Amniotic epithelial cell (primary cell): ENCODE data around the gene SLC43A2.
"Not testable (repeated sequence)": the region's sequence is repeated elsewhere in the genome, so short reads cannot be mapped to it uniquely, and the experiment has no call there.

Experiments used
- DNase-seq: peaks from one replicate; pipeline ENCODE4 v3.0.0-alpha.2; 2010; ENCODE audit warnings: low read depth

Gene SLC43A2

GRCh38 chr17:1590029-1590746, 38.4 kb downstream of the SLC43A2 start:
- DNase-seq = peak; percentile 92

DNA sequence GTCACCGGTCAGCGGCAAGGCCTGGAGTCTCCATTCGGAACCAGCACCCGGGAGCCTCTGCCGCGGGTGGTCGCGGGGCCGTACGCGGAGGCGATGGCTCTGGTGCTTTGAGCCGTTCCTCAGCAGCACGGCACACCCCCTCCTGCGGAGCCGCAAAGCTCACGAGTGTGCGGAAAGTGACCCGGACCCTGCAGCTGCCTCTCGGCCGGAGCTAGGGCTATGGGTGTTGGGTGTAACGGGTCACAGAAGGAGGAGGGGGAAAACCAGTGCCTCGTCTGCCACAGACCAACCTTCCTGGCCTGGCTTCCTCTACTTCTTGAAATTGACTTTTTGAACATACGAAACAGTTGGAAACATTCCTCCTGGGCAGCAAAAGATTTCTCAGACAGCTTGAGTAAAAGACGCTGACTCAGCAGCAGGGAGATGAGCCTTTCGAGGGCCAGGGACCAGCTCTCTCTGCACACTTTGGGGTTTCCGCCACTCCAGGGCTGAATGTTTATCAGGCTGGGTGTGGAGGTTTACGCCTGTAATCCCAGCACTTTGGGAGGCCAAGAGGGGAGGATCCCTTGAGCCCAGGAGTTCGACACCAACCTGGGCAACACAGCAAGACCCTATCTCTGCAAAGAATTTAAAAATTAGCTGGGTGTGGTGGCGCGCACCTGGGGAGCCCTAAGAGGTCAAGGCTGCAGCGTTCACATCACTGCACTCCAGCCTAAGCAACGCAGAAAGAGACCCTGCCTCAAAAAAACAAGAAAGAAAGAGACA, 39.6 kb downstream of the SLC43A2 start:
- peak; percentile 82 for DNase-seq

DNA sequence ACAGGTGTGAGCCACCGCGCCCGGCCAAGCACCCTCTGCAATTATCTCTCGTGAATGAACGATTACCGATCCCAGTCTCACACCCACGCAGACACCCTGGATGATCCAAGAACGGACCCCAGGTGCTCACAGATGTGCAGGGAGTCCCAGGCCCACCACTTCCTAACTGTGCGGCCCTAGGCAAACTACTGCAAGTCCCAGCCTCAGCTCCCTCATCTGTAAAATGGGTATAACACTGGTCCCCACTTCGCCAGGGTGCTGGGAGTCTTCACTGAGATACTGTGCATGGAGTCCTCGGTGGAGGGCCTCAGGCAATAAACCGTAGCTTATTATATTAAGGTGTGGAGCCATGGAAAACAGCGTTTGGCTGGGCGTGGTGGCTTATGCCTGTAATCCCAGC, 44.5 kb downstream of the SLC43A2 start:
- DNase-seq = no peak

DNA sequence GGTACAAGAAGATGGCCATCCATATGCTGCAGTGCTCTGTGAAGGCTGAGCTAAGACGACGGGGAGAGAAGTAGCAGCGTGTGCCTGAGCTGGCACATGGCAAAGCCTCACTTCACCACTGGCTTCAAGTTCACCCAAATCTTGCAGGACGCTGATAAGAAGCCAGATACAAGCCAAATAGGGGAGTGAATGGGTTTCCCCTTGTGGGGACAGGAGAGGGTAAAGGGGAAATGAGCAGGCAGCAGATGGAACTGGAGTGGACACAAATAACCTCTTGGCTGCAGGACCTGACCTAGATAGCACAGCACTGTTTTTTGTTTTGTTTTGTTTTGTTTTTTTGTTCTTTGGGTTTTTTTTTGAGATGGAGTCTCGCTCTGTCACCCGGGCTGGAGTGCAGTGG, 45.1 kb downstream of the SLC43A2 start:
- no peak for DNase-seq

- DNase-seq = no peak
Observed at GRCh38 chr17:1582374-1582773, 46.3 kb downstream of the SLC43A2 start.

DNA sequence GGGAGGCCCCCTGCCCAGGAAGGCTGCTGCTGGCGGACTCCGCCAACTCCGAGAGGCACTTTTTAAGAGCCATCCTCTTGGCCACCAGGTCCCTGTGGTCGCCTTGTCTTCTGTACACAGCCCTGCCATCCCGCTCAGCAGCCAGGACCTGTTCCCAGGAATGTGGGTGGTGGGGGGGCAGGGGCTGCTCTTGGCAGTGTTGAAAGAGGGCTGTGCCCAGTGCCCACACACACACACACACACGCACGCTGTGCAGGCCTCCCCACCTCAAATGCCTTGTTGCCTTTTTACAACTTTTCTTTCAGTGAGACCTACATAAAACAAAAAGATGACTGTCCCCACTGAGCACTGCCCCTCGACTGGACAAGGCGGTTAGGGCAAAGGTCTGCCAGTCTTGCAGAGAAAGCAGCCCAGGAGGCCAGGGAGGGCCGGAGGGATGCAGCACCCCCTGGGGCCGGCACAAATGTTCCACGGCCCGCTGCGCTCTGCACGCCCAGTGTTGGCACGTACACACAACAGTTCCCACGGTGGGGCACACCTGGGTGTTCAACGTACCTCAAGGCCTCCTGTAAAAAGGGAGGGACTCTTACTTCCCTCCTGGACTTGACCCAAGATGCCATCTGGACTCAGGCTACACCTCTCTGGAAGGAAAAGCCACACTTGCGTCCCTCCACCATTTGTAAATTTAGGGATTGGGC, 47.5 kb downstream of the SLC43A2 start:
- no peak for DNase-seq

DNA sequence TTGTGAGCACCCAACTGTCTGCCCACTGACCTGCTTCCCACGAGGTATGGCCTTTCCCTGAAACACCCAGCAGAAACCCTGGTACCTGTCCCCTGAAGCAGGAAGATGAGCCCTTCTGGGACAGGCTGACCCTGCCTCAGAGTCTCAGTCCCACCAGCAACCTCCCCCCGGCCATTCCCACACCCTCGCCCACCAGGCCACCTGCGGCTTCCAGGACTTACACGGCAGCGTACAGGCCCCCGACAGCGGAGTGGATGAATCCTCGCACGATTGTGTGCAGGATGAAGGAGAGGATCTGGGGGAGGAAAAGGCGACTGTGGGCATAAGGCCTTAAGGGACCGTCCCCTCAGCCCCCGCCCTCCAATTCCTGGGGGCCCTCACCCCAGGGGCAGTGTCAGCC, 50.6 kb downstream of the SLC43A2 start:
- DNase-seq = no peak

GRCh38 chr17:1577583-1578013, 51.0 kb downstream of the SLC43A2 start:
- no peak for DNase-seq

GRCh38 chr17:1577182-1577581, 51.5 kb downstream of the SLC43A2 start:
- DNase-seq = peak; percentile 96

DNA sequence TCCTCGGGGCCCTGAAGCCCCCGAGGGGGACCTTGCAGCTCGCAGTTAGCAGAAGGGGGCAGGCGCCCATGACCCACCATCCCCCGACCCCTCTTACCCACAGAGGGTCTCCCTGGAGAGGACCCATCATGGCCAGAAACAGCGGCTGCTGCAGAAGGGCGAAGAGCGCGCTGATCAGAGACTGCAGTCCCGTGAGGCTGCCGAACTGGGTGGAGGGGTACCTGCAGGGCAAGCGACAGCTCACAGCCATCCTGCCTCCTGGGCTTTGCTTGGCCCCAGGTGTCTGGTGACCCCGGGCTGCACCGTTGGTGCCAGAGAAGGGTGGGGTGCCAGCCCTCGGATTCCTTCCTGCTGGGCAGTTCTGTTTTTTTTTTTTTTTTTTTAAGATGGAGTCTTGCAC, 52.1 kb downstream of the SLC43A2 start:
- no peak for DNase-seq

DNA sequence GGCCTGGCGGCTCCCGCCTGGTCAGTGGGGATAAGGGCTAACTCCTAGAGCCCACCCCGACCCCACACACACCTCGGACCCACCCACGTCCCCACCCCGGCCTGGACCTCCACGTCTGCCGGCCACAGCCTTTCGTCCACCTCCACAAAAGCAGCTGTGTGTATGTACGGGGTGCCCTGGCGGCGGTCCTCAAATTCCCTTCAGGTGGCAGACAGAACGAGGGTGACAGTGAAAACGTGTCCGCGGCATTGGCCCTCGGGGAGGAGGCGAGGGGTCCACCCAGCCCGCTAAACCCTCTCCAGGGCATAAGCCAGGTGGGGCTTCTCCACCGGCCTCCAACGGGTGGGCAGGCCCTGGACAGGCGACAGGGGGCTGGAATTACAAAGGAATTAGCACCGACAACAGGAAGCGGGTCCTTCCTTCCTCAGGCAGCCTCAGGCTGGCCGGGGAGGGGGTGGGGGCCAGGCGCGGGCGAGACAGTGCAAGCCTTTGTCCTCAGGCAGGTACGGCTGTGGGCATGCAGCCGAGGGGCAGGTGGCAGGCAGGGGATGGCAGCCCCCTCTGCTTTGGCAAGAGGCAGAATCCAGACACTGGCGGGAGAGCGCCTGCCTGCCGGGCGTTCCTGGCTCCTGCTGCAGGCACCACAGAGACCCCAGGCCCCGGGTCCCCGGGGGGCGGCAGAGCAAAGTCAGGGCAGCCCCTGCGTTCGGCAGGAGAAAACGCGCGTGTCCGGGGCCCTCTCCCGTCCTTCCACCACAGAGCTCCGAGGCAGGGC, 53.8 kb downstream of the SLC43A2 start:
- DNase-seq = no peak

- peak; percentile 57 for DNase-seq
Observed at GRCh38 chr17:1573932-1574696, 54.5 kb downstream of the SLC43A2 start.

DNA sequence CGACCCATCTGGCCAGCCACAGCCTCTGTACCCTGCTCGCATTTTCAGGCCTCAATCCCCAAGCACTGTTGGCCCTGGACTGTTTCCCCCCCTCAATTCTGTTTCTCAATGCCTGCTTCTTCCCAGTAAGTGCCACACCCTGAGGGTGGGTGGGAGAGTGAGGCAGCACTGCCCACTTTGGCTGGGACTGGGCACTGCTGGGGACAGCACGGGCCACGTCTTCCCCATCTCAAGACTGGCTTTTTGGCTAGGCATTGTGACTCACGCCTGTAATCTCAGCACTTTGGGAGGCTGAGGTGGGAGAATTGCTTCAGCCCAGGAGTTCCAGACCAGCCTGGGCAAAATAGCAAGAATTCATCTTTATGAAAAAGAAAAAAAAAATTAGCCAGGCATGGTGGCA, 56.0 kb downstream of the SLC43A2 start:
- not testable (repeated sequence) for DNase-seq

DNA sequence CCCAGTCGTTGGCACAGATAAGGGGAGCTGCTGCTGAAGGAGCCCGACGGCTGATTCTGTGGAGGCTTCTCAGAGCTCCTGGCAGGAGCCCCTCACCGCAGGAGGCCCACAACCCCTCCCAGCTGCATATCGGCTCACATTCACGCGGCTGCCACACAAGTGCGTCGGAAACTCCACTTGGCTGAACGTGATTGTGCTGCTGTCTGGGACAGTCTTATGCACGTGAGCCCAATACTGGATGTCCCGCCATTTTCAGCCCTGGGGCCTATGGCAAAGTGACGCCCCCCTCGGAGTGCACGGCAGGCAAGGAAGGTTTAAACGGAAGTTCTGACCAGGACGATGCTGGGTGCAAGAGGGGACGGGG, 57.3 kb downstream of the SLC43A2 start:
- no peak for DNase-seq

- no peak for DNase-seq
Observed at GRCh38 chr17:1568950-1569810, 59.5 kb downstream of the SLC43A2 start.

DNA sequence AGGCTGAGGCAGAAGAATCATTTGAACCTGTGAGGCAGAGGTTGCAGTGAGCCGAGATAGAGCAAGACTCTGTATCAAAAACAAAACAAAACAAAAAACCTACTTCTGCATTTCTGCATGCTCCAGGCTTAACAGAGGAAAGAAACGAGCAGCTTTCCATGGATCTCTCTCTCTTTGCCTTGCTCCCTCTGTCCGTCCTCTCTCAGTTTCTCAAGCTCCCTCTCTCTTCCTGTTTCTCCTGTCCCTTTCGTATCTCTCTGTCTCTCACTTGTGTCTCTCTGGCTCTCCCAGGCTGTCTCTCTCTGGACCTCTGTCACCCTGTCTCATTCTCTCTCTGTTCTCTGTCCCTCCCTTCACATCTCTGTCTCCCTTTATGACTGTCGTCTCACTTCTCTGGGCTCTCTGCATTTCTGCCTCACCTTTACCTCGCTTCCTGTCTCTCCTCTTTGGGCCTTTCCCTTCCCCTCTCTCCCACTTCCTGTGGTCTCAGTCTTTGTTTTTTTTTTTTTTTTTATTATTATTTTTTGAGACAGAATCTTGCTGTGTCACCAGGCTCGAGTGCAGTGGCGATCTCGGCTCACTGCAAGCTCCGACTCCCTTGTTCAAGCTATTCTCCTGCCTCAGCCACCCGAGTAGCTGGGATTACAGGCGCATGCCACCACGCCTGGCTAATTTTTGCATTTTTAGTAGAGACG, 62.0 kb downstream of the SLC43A2 start:
- no peak for DNase-seq

GRCh38 chr17:1565877-1566276, 62.8 kb downstream of the SLC43A2 start:
- DNase-seq = no peak

GRCh38 chr17:1563786-1564613, 64.6 kb downstream of the SLC43A2 start:
- no peak for DNase-seq

DNA sequence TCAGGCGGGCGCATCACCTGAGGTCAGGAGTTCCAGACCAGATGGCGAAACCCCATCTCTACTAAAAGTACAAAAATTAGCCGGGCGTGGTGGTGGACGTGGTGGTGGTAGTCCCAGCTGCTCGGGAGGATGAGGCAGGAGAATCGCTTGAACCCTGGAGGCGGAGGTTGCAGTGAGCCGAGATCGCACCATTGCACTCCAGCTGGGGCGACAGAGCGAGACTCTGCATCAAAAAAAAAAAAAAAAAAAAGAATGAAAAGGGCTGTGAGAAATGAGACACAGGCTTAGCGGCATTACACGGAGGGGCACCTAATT, 65.2 kb downstream of the SLC43A2 start:
- not testable (repeated sequence) for DNase-seq
